MG63 (cell line): ENCODE data around the gene PTCH2. TPM values are rescaled to one million over a fixed set of nuclear protein-coding genes. Genes with fewer than 3 reads are reported as not detected.
A peak's percentile ranks its signal among the peaks of the same experiment; 100 is the strongest.

Source experiments
- DNase-seq: peaks from one replicate; pipeline ENCODE4 v3.0.0-alpha.2; 2020
- H3K27me3 ChIP-seq: fragments of 250-450 bp; sonication (Bioruptor Pico); 2 replicates; pipeline ENCODE4 v1.5.1; 2020; ENCODE audit warnings: mild to moderate bottlenecking, moderate library complexity
- H3K36me3 ChIP-seq: fragments of 250-450 bp; sonication (Bioruptor Pico); 2 replicates; pipeline ENCODE4 v1.5.1; 2020; ENCODE audit warnings: mild to moderate bottlenecking, moderate library complexity
- H3K4me3 ChIP-seq: fragments of 250-450 bp; sonication (Bioruptor Pico); 2 replicates; pipeline ENCODE4 v1.5.1; 2020; ENCODE audit warnings: mild to moderate bottlenecking, moderate library complexity
- H3K9me3 ChIP-seq: fragments of 250-450 bp; sonication (Bioruptor Pico); 2 replicates; pipeline ENCODE4 v1.5.1; 2020; ENCODE audit warnings: mild to moderate bottlenecking, moderate library complexity
- total RNA-seq: library from RNA; depleted of rRNA; stranded (reverse); fragments of >200 nt; shearing (Covaris generic); gene quantifications from 2 replicates; pipeline ENCODE4 v1.2.3, GENCODE V29; 2014; ENCODE audit warnings: low replicate concordance; rRNA removed

PTCH2 gene
- not detected in 2 replicates for total RNA-seq

GRCh38 chr1:44842862-44843655 lies at the start of gene PTCH2:
PTCH2 (minus strand) TSS chr1:44843253; CDS start chr1:44842932, 321 bp downstream.
- peak within 1 kb of the TSS; percentile 39 for H3K4me3 ChIP-seq
- DNase-seq, result peak; percentile 44
- no peaks in the 10 kb centered on the region for H3K27me3 ChIP-seq
- H3K9me3 ChIP-seq, result no peaks in the 10 kb centered on the region
- H3K36me3 ChIP-seq, result no peaks in the 10 kb centered on the region

- no peak for DNase-seq
- no peak overlapping the region for H3K4me3 ChIP-seq
- H3K27me3 ChIP-seq, result no peaks in the 10 kb centered on the region
- H3K36me3 ChIP-seq, result peaks cover 44% of the 10 kb centered on the region
- H3K9me3 ChIP-seq, result peaks cover 13% of the 10 kb centered on the region
Observed at GRCh38 chr1:44890007-44890406, 47.0 kb upstream of the PTCH2 start.

- DNase-seq, result no peak
- H3K9me3 ChIP-seq, result peaks cover 19% of the 10 kb centered on the region
- no peaks in the 10 kb centered on the region for H3K27me3 ChIP-seq
- H3K36me3 ChIP-seq, result peaks cover 38% of the 10 kb centered on the region
- H3K4me3 ChIP-seq, result no peak overlapping the region
Observed at GRCh38 chr1:44885406-44885805, 42.4 kb upstream of the PTCH2 start.

- Histone ChIP-seq H3K9me3 (peaks cover 17% of the 10 kb centered on the region), H3K36me3 (peaks cover 41% of the 10 kb centered on the region), H3K27me3 (no peaks in the 10 kb centered on the region), H3K4me3 (no peak overlapping the region)
- no peak for DNase-seq
Observed at GRCh38 chr1:44884746-44885145, 41.7 kb upstream of the PTCH2 start.

- no peak overlapping the region for H3K4me3 ChIP-seq
- peak; percentile 86 for DNase-seq
- peaks cover 16% of the 10 kb centered on the region for H3K36me3 ChIP-seq
- peaks cover 6% of the 10 kb centered on the region for H3K9me3 ChIP-seq
- H3K27me3 ChIP-seq, result no peaks in the 10 kb centered on the region
Observed at GRCh38 chr1:44881011-44881632, 38.1 kb upstream of the PTCH2 start.

GRCh38 chr1:44874155-44874554 lies 31.1 kb upstream of the PTCH2 start:
- Histone ChIP-seq H3K27me3 (no peaks in the 10 kb centered on the region), H3K36me3 (peaks cover 9% of the 10 kb centered on the region), H3K9me3 (no peaks in the 10 kb centered on the region), H3K4me3 (no peak overlapping the region)
- no peak for DNase-seq

- no peak for DNase-seq
Observed at GRCh38 chr1:44870096-44870495, 27.0 kb upstream of the PTCH2 start.

GRCh38 chr1:44867801-44868200 lies 24.7 kb upstream of the PTCH2 start:
- Histone ChIP-seq H3K27me3 (no peaks in the 10 kb centered on the region), H3K9me3 (no peaks in the 10 kb centered on the region), H3K36me3 (0 out of 2 replicates have a peak, but pooled peaks cover 3% of the 10 kb centered on the region), H3K4me3 (no peak overlapping the region)
- no peak for DNase-seq

More at GRCh38 chr1:44870096-44870495, 27.0 kb upstream of the PTCH2 start:
- no peaks in the 10 kb centered on the region for H3K9me3 ChIP-seq
- H3K36me3 ChIP-seq, result peaks cover 12% of the 10 kb centered on the region; the same call in 1 of the 2 replicates
- H3K4me3 ChIP-seq, result no peak overlapping the region
- no peaks in the 10 kb centered on the region for H3K27me3 ChIP-seq

GRCh38 chr1:44862829-44863401 lies 19.9 kb upstream of the PTCH2 start:
- no peaks in the 10 kb centered on the region for H3K9me3 ChIP-seq
- DNase-seq, result peak; percentile 55
- H3K27me3 ChIP-seq, result no peaks in the 10 kb centered on the region
- H3K4me3 ChIP-seq, result no peak overlapping the region
- H3K36me3 ChIP-seq, result 0 out of 2 replicates have a peak, but pooled peaks cover 3% of the 10 kb centered on the region

GRCh38 chr1:44860891-44861425 lies 17.9 kb upstream of the PTCH2 start:
- no peak for DNase-seq
- Histone ChIP-seq H3K9me3 (no peaks in the 10 kb centered on the region), H3K4me3 (no peak overlapping the region), H3K27me3 (no peaks in the 10 kb centered on the region), H3K36me3 (no peaks in the 10 kb centered on the region; the same call in 1 of the 2 replicates)

GRCh38 chr1:44860331-44860730 lies 17.3 kb upstream of the PTCH2 start:
- Histone ChIP-seq H3K9me3 (no peaks in the 10 kb centered on the region), H3K36me3 (no peaks in the 10 kb centered on the region; the same call in 1 of the 2 replicates), H3K4me3 (no peak overlapping the region), H3K27me3 (no peaks in the 10 kb centered on the region)
- no peak for DNase-seq

GRCh38 chr1:44857446-44857845 lies 14.4 kb upstream of the PTCH2 start:
- no peak for DNase-seq
- H3K4me3 ChIP-seq, result no peak overlapping the region
- no peaks in the 10 kb centered on the region for H3K27me3 ChIP-seq
- H3K9me3 ChIP-seq, result no peaks in the 10 kb centered on the region
- H3K36me3 ChIP-seq, result no peaks in the 10 kb centered on the region; the same call in 1 of the 2 replicates

GRCh38 chr1:44855742-44856141 lies 12.7 kb upstream of the PTCH2 start:
- Histone ChIP-seq H3K9me3 (no peaks in the 10 kb centered on the region), H3K36me3 (no peaks in the 10 kb centered on the region; the same call in 1 of the 2 replicates), H3K4me3 (no peak overlapping the region)

GRCh38 chr1:44854970-44855369 lies 11.9 kb upstream of the PTCH2 start:
- DNase-seq, result no peak
- no peaks in the 10 kb centered on the region for H3K27me3 ChIP-seq
- H3K4me3 ChIP-seq, result no peak overlapping the region
- H3K36me3 ChIP-seq, result no peaks in the 10 kb centered on the region; the same call in 1 of the 2 replicates
- H3K9me3 ChIP-seq, result no peaks in the 10 kb centered on the region

More at GRCh38 chr1:44855742-44856141, 12.7 kb upstream of the PTCH2 start:
- H3K27me3 ChIP-seq, result no peaks in the 10 kb centered on the region
- no peak for DNase-seq

GRCh38 chr1:44853201-44853600 lies 10.1 kb upstream of the PTCH2 start:
- no peaks in the 10 kb centered on the region for H3K9me3 ChIP-seq
- no peaks in the 10 kb centered on the region for H3K27me3 ChIP-seq
- DNase-seq, result no peak
- H3K36me3 ChIP-seq, result no peaks in the 10 kb centered on the region; the same call in 1 of the 2 replicates
- no peak overlapping the region for H3K4me3 ChIP-seq

GRCh38 chr1:44851308-44851707 lies 8.3 kb upstream of the PTCH2 start:
- no peak overlapping the region for H3K4me3 ChIP-seq

More at GRCh38 chr1:44851308-44851707, 8.3 kb upstream of the PTCH2 start:
- Histone ChIP-seq H3K27me3 (no peaks in the 10 kb centered on the region), H3K9me3 (no peaks in the 10 kb centered on the region), H3K36me3 (no peaks in the 10 kb centered on the region; the same call in 1 of the 2 replicates)
- DNase-seq, result no peak
